SK-N-MC (cell line): ENCODE data around the gene GSAP.

Experiments
- EZH2 ChIP-seq: fragments of 200-600 bp; sonication (generic); IDR thresholded peaks from one replicate; pipeline ENCODE4 v1.6.1; 2017; ENCODE audit warnings: antibody characterized with exemption
- POLR2AphosphoS5 ChIP-seq: IDR thresholded peaks from 2 replicates; pipeline ENCODE4 v1.6.1; 2012; ENCODE audit warnings: mild to moderate bottlenecking, low read depth, low read length, borderline replicate concordance

DNA sequence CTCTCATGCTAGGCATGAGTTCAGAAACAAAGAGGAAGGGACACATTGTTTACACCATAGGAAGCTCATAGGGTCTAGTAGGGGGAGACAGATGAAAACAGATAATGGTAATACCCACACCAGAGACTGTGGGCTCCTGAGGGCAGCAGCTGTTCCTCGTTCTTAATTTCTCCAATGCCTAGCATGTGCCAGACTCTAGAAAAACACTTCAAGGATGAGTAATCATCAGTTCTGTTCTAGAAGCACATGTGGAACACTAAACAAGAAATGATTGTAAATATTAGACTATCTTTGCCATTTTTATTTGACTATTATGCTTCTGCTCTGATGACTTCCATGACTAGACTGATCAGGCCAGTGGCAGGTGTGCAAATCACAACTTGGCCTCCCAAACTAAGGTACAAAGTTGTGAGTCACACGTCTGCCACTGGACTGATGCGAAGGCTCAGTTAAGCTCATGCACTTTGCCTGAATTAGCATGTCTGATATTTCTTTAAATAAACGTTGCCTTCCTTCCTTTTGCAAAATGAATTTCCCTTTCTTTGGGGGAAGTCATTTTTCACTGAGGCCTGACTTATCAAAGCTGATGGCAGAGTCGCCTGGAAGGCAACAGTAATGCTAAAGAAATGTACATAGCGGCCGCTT lies 127.4 kb downstream of the GSAP start:
- no peak for TF ChIP-seq POLR2AphosphoS5
- TF ChIP-seq EZH2: no peak
